ENCODE measurements around the gene RASSF1.
A peak's percentile ranks its signal among the peaks of the same experiment; 100 is the strongest.

Gene RASSF1, protein sequence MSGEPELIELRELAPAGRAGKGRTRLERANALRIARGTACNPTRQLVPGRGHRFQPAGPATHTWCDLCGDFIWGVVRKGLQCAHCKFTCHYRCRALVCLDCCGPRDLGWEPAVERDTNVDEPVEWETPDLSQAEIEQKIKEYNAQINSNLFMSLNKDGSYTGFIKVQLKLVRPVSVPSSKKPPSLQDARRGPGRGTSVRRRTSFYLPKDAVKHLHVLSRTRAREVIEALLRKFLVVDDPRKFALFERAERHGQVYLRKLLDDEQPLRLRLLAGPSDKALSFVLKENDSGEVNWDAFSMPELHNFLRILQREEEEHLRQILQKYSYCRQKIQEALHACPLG

DNA sequence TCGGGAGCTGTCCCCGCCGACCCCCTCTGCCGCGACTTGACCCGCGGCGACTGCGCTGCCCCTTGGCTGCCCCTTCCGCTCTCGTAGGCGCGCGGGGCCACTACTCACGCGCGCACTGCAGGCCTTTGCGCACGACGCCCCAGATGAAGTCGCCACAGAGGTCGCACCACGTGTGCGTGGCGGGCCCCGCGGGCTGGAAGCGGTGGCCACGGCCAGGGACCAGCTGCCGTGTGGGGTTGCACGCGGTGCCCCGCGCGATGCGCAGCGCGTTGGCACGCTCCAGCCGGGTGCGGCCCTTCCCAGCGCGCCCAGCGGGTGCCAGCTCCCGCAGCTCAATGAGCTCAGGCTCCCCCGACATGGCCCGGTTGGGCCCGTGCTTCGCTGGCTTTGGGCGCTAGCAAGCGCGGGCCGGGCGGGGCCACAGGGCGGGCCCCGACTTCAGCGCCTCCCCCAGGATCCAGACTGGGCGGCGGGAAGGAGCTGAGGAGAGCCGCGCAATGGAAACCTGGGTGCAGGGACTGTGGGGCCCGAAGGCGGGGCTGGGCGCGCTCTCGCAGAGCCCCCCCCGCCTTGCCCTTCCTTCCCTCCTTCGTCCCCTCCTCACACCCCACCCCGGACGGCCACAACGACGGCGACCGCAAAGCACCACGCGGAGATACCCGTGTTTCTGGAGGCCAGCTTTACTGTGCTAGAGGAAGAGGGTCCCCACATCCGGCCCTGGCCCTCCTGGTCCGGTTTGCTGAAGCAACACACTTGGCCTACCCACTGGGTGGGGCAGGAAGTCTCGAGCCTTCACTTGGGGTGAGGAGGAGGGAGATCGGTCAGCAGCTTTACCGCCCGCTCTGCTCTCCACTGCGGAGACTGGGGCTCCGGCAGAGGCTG lies at the start of gene RASSF1:
Gene RASSF1, minus strand, starts transcription at position 389 of the 882 bp plus-strand sequence. Its CDS starts 31 bp downstream, at position 358.
- DNase-seq, result no peak

DNA sequence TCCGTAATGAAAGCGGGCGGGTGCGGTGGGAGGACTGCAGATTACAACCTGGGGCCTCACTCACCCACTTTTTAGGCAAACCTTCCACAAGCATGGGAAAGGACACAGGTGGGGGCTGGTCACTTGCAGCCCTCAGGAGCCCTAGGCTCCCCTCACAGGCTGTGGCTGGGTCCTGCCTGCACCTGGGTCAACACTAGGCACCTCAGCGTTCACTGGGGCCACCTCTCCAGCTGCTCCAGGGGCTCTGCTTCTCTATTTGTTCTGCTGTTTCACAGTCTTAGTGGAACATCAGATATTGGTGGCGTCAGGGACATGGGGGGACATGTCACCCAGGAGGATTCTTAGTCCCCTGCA lies 48.8 kb upstream of the RASSF1 start:
- no peak for DNase-seq

DNA sequence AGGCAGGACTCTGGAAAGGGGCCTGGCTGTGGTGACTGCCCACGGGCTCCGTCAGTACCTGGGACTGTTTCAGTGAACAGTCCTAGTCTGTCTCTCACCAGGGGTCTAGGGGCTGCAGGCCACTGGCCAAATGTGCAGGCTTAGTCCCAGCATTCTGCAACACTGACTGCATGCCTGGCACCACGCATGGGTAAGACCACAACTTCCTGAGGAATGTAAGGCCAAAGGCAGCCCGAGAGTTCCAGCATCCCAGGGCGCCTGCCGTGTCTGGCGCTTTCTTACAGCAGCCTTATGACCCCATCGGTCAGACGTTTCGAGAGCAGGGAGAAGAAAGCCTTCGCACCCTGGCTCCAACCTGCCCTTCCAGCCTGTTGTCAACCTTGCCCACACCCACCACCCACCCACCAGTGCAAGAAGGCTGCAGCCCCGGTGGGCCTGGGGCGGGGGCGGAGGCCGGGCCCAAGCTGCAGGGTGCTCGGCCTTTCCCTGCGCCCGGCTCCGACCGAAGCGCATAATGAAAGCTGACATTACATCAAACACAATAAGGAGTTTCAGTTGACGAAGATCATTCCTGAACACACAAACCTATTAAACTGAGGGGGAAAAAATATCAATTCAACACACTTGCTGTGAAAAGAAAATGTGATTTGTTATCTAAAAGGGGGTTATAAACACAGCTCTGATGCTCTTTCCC lies 48.2 kb upstream of the RASSF1 start:
- DNase-seq, result no peak

DNA sequence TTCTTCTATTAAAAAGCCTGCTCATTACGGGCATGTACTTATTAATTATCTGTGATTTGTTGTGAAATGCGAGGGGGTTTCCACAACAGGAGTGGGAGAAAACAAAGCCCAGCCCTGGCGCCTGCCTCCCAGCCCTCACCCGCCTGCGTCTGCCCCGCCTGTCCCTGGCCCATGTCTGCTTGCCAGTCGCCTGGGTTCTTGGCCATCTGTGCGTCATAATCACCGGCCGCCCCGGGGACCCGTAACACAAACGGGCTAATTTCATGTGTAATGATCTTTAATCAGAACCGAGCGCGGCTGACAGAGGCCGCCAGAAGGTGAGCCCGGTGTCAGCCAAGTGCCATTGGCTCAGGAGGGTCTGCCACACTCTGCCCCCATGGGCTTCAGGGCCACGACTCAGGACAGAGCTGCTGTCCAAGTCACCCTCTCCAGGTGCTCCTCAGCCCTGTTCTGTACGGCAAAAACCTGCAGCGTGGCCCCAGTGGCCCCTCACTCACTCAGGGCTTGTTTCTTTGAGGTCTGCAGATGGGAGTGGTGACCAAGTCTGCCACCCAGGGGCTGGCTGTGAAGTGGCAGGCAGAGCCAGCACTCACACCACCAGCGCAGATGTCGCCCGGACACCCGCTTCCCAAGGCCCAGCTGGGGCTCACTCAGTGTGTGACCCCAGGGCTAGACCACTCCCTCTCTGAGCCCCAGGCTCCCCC lies 47.5 kb upstream of the RASSF1 start:
- no peak for DNase-seq

DNA sequence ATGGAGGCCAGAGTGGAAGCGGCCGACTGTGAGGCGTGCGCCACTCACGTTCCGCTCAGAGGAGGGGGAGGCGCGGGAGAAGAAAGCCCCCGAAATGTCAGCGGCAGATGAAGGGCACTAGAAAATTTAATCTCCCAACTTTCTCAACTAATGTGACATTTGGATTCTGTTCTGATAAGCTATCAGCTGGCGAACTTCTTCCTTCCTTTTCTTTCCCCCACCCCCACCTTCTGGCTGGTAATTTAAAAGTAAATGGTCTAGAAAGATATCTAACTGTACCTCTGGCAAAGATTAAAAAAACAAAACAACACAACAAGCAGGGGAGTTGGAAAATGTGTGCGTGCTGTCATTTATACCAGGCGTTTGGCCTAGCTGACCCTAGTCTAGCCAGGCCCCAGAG lies 45.1 kb upstream of the RASSF1 start:
- DNase-seq, result no peak

DNA sequence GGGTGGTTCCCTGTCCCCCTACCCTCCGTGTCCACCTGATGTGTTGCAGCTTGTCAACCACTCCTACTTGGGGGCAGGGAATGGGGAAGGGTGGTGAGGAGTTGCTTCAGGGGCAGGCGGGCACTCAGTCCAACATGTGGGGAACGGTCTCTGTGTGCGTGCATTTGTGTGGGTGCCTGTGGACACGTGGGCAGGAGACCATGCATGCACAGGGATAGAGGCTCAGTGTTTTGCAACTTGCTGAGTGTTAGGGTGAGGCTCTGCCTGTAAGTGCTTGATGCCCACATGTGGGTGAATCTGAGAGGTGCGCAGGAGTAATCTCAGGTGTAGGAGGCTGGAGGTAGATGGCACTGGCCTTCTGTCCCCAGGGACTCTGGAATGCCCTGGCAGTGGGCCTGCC lies 43.1 kb upstream of the RASSF1 start:
- no peak for DNase-seq

DNA sequence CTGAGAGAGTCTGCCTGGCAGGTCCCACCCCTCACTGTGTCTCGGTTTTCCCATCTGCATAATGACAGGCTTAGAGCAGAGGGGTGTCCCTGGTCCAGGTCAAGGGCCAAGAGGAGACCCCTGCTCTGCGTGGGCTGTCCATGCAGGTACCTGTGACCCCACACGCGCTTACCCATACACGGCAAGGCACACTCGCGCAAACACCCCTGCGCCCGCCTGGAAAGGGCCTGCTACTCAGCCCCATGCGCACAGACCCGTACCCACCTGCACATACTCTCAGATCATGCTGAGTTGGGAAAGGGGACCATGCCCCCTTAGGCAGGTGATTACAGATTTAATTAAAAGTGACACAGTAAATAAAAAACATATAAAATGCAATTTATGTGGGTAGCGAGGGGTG lies 42.1 kb upstream of the RASSF1 start:
- DNase-seq, result no peak

DNA sequence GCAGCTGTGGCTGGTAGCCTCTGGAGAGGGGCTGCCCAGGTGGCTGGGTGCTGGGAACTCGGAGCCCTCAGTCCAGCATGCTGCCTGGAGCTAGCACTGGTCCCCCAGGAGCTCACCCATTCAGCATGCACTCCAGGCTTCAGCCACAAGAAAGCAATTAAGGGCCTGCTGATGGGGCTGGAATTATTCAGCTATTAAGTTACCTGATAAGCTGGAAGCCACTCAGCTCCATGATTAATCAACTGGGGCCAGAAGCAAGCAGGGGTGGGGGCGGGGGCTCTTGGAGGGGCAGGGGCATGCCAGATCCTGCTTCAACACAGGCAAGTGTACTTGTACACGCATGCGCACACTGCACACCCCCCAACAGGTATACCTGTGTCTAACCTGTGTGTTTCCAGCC lies 40.7 kb upstream of the RASSF1 start:
- DNase-seq, result no peak

DNA sequence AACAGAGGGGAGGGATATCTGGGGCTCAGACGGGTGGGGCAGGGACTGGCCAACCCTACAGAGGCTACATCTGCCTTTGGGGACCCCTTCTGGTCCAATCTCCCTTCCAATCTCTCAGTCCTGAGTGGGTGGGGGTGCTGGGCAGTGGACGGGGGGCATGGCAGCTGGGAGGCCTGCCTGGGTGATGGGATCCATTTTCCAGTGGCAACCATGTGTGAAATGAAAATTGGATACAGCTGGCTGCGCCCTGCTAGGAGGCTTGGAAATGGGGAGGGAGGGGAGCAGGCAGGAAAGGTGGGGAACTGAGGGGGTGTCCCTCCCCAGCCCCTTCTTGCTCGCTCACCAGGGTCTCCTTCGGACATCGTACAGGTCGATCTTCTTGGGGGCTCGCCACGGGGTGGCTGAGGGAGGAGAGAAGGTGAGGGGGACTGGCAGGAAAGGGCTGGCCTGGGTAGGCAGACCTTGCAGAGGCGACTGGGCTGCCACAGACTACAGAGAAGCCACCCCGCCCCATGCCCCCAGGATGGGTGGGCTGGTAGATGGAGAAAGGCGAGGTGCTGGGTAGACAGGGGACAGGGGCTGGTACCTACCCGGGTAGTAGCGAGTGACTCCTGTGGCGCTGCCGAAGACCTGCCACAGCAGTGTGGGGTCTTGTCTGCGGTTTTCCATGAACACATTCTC lies 39.9 kb upstream of the RASSF1 start:
- DNase-seq, result no peak

DNA sequence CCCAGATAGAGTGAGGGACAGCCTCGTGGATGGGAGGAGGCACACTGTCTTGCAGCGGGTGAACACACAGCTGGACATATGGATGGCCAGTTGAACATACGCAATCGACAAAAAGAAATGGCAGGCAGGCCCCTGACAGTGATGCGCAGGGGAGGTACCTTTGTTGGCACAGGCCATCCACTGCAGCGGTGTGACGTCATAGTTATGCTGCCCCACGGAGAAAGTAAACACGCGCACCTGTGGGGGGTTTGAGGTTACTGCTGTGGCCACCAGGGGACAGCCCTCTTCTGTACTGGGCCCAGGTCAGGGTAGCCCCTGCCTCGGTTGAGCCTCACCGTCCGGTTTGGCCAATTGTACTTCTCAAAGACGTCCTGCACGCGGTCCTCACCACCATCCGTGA lies 38.1 kb upstream of the RASSF1 start:
- no peak for DNase-seq

DNA sequence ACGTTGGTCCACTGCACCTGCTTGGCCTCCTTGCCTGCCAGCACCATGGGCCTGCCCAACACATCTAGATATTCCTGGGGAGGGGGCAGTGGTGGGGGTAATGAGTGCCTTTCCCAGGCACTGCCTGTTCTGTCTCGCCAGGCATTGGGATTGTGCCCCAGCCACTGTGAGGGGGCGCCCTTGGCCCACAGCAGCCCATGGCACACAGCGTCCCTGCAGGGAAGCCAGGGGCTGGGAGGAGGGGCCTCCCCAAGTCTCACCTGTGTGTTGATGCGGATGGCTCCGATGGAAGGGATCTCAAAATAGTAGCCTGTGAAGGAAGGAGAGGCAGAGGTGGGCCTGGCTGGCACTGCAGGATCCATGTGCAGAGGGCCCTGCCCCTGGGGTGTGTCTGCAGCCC lies 37.4 kb upstream of the RASSF1 start:
- no peak for DNase-seq

DNA sequence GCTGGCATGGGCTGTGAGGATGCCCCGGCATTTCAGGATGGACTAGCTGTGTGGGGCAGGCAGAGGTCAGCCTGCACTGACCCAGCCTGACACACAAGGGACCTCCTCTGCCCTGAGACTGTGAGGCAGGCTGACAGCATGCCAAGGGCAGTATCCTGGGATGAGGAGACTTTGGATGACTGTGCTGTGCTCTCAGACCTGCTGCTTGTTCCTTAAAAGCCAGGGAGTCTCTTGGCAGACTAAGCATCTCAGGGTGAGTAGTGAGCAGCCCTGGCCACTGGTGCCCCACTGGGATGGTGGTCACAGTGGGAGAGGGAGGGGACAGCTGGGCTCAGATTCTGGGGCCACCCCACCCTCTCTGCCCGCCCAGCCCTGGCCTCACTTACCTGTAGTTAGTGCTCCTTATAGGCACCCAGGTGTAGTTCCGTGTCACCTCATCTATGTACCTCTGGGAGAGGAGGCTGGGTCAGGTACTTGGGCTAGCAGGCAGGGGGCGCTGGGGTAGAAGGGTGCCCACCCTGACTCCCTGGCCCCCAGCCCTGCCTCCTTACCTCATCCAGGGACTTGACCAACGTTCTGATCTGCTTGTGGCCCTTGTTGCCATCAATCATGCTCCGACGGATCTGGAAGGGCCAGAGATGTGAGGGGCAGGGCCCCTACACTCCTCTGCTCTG lies 34.8 kb upstream of the RASSF1 start:
- no peak for DNase-seq

DNA sequence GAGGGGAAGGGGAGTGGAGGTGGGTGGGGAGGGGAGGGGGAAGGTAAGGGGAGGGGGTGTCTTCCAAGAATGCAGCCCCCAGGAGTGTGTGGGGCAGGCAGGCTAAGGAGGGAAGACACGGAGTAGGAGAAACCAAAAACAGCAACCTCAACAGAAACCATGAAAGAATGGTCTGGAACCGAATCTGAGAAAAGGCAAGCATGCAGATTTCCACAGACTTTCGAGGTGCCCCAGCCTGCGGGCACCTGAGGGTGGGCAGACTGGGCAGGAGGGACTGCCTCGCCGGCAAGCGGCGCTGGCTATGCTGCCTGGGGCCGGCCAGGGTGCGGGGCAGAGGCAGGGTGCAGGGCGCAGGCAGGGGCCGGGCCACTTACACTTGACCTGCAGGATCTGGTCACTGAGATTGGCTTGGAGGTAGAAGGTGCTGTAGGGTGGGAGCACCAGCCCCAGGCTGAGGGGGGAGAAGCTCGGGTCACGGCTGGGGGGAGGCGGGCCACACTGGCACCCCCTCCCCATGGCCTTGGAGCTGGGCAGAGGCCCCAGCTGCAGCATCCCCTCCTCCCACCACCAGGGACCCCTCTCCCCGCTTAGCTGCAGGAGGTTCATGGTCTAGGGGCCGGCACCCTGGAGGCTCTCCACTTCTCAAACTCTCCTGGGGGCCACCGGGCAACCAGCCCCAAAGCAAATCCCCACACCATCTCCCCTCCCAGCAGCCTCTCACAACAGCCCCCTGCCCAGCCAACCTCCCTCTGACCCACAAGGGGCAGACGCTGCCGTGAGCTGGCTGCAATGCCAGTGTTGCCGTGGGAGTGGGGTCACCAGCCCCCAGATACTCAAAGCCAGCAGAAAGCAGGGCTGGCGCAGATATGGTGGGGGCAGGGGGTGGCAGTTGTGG lies 34.0 kb upstream of the RASSF1 start:
- DNase-seq, result no peak

DNA sequence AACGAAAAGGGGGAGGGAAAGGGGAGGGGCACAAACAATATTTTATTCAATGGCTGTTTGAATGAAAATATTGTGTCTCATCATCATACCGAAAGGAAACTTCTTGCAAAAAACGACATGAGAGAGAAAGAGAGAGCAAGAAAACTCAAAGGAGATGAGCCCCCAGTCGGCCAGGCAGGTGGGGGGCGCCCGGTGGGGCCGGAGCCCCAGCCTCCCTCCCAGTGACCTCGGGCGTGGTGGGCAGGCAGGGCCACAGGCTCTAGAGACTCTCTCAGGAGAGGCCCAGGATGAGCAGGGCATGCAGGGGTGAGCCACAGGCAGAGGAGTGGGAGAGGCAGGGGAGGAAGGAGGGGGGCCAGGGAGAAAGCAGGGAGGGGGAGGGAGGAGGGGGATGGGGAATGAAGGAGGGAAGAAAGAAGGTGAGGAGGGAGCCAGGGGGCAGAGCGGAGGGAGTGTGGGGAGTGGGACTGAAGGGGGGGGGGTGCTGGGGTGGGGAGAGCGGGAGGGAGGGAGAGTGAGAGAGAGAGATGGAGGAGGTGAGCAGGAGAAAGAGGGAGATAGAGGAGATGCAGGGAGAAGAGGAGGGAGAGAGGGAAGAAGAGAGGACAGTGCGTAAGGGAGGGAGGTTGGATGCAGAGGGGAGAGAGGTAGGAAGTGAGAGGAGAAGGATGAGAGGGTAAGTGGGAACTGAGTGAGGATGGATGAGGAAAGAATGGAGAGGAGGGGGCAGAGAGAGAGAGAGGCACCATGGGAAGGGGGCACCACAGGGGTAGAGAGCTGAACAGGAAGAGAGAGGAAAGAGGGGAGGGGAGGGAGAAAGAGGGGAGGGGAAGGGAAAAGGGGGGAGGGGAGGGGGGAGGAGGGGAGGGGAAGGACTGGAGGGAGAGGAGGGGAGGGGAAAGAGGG lies 32.8 kb upstream of the RASSF1 start:
- no peak for DNase-seq

DNA sequence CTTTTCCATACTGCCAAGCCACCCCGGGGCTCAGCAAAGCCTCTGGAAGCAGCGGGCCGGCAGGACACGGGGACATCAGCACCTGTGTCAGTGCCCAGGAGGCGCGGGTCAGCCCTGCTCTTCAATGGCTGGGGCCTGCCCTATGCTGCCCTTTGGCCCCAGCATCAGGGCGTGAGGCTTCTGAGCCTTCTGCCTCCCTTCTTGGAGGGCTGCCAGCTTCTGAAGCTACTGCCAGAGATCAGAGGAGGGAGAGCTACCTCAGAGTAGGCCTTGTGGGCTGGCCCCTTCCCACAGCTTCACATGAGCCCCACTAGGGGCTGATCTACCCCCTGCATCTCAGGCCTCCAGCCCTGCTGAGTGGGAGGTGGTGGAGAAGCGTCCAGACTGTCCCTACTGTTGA lies 31.7 kb upstream of the RASSF1 start:
- DNase-seq, result peak; percentile 9

DNA sequence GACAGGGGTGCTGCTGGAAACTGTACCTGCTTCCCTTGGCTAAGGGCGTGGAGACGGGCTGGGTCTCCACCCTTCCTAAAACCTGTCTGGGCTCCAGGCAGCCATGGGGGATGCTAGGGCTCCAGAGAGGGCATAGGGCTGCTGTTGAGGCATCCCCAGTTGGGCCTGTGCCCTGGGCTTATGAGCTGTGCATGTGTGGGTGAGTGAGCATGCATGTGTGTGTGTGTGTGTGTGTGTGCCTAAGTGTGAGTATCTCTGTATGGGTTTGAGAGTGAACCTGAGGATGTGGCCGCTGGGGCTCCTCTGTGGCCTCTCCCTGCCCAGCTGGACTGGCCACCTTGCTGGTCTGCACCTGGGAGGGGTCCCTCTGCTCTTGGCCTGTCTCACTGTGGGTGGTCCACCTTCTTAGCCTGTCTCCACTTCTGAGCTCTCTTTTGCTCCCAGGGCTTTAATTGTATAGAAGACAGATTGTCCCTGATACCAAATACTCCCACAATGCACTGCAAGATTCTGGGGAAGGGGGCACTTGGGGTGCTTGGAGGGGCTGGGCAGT lies 30.6 kb upstream of the RASSF1 start:
- no peak for DNase-seq

DNA sequence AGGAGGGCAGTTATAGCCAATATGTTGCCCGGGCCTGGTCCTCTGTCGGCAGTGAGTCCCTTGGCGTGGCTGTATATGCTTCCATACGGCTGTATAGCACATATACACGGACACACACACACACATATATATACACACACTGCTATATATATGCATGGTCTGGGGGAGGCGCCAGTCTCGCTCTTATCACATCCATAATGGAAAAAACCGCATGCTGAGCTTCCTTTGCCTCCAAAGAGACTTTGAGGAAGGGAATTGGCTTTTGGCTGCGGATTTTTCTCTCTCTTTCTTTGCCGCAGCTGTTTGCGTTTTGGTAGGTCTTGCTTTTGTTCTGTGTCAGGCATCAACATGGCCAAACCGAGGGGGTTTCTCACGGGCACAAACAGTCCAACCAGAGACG lies 30.0 kb upstream of the RASSF1 start:
- DNase-seq, result no peak

DNA sequence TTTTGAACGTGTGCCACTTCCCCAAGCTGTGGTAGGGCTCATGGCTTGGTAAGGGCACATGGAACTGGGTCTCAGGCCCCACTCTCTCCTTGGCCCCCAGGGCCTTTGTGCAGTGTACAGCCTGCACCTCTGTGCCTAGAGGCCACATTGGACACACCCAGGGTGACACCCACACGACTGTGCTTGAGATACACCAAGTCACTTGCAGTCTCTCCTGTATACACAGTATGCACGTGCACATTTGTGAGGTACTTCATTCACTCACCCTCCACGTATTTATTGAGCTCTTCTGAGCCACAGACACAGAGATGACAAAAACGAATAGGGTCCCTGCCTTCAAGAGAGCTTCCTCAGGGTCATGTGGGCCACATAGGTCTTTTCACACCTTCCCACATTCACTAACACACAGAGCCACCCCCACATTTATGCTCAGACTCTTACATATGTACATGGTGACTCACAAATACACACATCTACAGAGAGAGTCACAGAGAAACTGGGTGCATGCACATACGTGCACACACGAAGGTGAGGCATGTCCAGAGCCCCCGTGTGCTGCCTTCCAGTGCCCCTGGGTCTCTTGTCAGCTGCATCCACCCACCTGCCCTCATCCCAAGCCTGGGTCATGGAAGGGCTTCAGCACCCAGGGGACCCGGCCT lies 28.5 kb upstream of the RASSF1 start:
- no peak for DNase-seq

DNA sequence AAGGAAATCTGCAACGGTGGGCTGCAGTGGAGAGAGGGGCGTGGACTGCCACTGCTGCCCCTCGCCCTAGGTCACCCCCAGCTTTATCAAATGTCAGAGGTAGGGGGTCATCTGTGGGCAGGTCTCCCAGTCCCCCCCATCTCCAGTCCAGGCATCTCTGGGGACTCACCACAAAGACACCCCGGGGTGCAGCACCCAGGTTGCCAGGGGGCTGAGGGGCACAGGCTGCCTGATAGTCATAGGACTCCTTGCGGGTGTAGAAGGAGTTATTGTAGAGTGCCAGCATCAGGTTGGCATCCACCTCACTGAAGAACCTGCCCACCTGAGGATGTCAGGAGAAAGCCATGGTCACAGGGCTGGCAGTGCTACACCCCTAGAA lies 25.2 kb upstream of the RASSF1 start:
- no peak for DNase-seq
